Astrocyte of the spinal cord (primary cell): ENCODE measurements around the gene EFHD2.

Experiments used
- DNase-seq: peaks from one replicate; pipeline ENCODE4 v3.0.0; 2011; ENCODE audit warnings: low read depth, low spot score
- H3K4me3 ChIP-seq: 2 replicates; pipeline ENCODE4 v1.5.1; 2011; ENCODE audit warnings: low read depth, mild to moderate bottlenecking, low read length, moderate library complexity
- CTCF ChIP-seq: IDR thresholded peaks from 2 replicates; pipeline ENCODE4 v1.5.1; 2012; ENCODE audit warnings: low read depth, mild to moderate bottlenecking, low read length, inconsistent platforms
- in situ Hi-C: cut with HindIII; loops from 2 replicates; pipeline ENCODE4 v1.10.0; 2017; ENCODE audit warnings: low sequenced_read_pairs

EFHD2 gene

GRCh38 chr1:15418806-15419515 is 9.3 kb downstream of the EFHD2 start:
- no peak overlapping the region for H3K4me3 ChIP-seq
- no peak for DNase-seq
- in situ Hi-C loops = loop anchor here (10.0 kb wide), 1 partner anchor 94 kb away; no protein-coding TSS in a partner anchor
- TF ChIP-seq CTCF = no peak

GRCh38 chr1:15420853-15421465 is 11.3 kb downstream of the EFHD2 start:
- in situ Hi-C loops = no loop called here
- no peak for DNase-seq
- H3K4me3 ChIP-seq = no peak overlapping the region
- TF ChIP-seq CTCF = no peak

GRCh38 chr1:15422871-15423270 is 13.2 kb downstream of the EFHD2 start:
- in situ Hi-C loops = no loop called here
- TF ChIP-seq CTCF = no peak
- no peak for DNase-seq
- no peak overlapping the region for H3K4me3 ChIP-seq

GRCh38 chr1:15423355-15424077 is 13.8 kb downstream of the EFHD2 start:
- no peak for DNase-seq
- TF ChIP-seq CTCF = no peak
- in situ Hi-C loops = no loop called here
- H3K4me3 ChIP-seq = no peak overlapping the region

- no peak for TF ChIP-seq CTCF
- no peak overlapping the region for H3K4me3 ChIP-seq
- no peak for DNase-seq
- in situ Hi-C loops = no loop called here
These were observed 14.5 kb downstream of the EFHD2 start for GRCh38 chr1:15424146-15424667.

- H3K4me3 ChIP-seq = no peak overlapping the region
- TF ChIP-seq CTCF = no peak
- DNase-seq = no peak
- in situ Hi-C loops = loop anchor here (25.0 kb wide), 1 partner anchor 288 kb away; no protein-coding TSS in a partner anchor
These were observed 15.3 kb downstream of the EFHD2 start for GRCh38 chr1:15424981-15425380.
